HL-60 (cell line): ENCODE data around the gene MOB1B.

ENCODE experiments used
- POLR2AphosphoS5 ChIP-seq: IDR thresholded peaks from 2 replicates; pipeline ENCODE4 v1.6.1; 2012; ENCODE audit warnings: low read depth
- SPI1 ChIP-seq: IDR thresholded peaks from 2 replicates; pipeline ENCODE4 v1.6.1; 2012; ENCODE audit warnings: low read depth, mild to moderate bottlenecking, borderline replicate concordance
- TF ChIP-seq, protein P1 (sequence below): IDR thresholded peaks from one replicate; pipeline ENCODE4 v1.5.1; 2011; ENCODE audit warnings: low read length, control low read depth, inconsistent platforms; ENCODE audit not compliant: insufficient read depth

GRCh38 chr4:71004281-71004851 lies 102.2 kb downstream of the MOB1B start:
- TF ChIP-seq, protein P1, sequence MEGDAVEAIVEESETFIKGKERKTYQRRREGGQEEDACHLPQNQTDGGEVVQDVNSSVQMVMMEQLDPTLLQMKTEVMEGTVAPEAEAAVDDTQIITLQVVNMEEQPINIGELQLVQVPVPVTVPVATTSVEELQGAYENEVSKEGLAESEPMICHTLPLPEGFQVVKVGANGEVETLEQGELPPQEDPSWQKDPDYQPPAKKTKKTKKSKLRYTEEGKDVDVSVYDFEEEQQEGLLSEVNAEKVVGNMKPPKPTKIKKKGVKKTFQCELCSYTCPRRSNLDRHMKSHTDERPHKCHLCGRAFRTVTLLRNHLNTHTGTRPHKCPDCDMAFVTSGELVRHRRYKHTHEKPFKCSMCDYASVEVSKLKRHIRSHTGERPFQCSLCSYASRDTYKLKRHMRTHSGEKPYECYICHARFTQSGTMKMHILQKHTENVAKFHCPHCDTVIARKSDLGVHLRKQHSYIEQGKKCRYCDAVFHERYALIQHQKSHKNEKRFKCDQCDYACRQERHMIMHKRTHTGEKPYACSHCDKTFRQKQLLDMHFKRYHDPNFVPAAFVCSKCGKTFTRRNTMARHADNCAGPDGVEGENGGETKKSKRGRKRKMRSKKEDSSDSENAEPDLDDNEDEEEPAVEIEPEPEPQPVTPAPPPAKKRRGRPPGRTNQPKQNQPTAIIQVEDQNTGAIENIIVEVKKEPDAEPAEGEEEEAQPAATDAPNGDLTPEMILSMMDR = no peak
- TF ChIP-seq POLR2AphosphoS5 (no peak), SPI1 (no peak)
